Nephron progenitor cell (in vitro differentiated cells): ENCODE data around the gene CD7.

Experiments used
- DNase-seq: peaks from one replicate; pipeline ENCODE4 v3.0.0; 2021
- H3K27ac Mint-ChIP-seq: 2 replicates; pipeline ENCODE4 v1.8.0; 2021; ENCODE audit warnings: mild to moderate bottlenecking, moderate library complexity, mixed read lengths
- H3K27me3 Mint-ChIP-seq: 2 replicates; pipeline ENCODE4 v1.8.0; 2021; ENCODE audit warnings: mild to moderate bottlenecking, low read depth, mixed read lengths; ENCODE audit not compliant: poor library complexity
- H3K36me3 Mint-ChIP-seq: 2 replicates; pipeline ENCODE4 v1.8.0; 2021; ENCODE audit warnings: low read depth, mixed read lengths
- H3K4me1 Mint-ChIP-seq: 2 replicates; pipeline ENCODE4 v1.8.0; 2021; ENCODE audit warnings: mixed read lengths
- H3K4me3 Mint-ChIP-seq: 2 replicates; pipeline ENCODE4 v1.8.0; 2021; ENCODE audit warnings: mild to moderate bottlenecking, moderate library complexity, mixed read lengths
- H3K9me3 Mint-ChIP-seq: 2 replicates; pipeline ENCODE4 v1.8.0; 2021; ENCODE audit warnings: mild to moderate bottlenecking, moderate library complexity, mixed read lengths
- CTCF ChIP-seq: fragments of 200-600 bp; sonication (generic); IDR thresholded peaks from 2 replicates; pipeline ENCODE4 v1.5.0; 2021; ENCODE audit warnings: antibody characterized with exemption

The CD7 gene

GRCh38 chr17:82343560-82343959, 26.2 kb upstream of the CD7 start:
- Mint-ChIP-seq H3K4me1 (peaks cover 50% of the 10 kb centered on the region), H3K4me3 (no peak overlapping the region), H3K27ac (no peak overlapping the region), H3K9me3 (peaks cover 27% of the 10 kb centered on the region), H3K27me3 (peaks cover 18% of the 10 kb centered on the region), H3K36me3 (no peaks in the 10 kb centered on the region)
- no peak for DNase-seq
- no peak for TF ChIP-seq CTCF

GRCh38 chr17:82342361-82343079, 25.1 kb upstream of the CD7 start:
- H3K9me3 Mint-ChIP-seq, result peaks cover 27% of the 10 kb centered on the region
- H3K4me1 Mint-ChIP-seq, result peaks cover 51% of the 10 kb centered on the region
- no peak for TF ChIP-seq CTCF
- no peak overlapping the region for H3K4me3 Mint-ChIP-seq
- no peak for DNase-seq
- no peaks in the 10 kb centered on the region for H3K36me3 Mint-ChIP-seq
- peaks cover 18% of the 10 kb centered on the region for H3K27me3 Mint-ChIP-seq
- H3K27ac Mint-ChIP-seq, result no peak overlapping the region

- DNase-seq, result no peak
- H3K4me3 Mint-ChIP-seq, result no peak overlapping the region
- H3K27ac Mint-ChIP-seq, result no peak overlapping the region
- peaks cover 40% of the 10 kb centered on the region for H3K27me3 Mint-ChIP-seq
- peaks cover 53% of the 10 kb centered on the region for H3K4me1 Mint-ChIP-seq
- no peak for TF ChIP-seq CTCF
- peaks cover 27% of the 10 kb centered on the region for H3K9me3 Mint-ChIP-seq
- no peaks in the 10 kb centered on the region for H3K36me3 Mint-ChIP-seq
Measured at GRCh38 chr17:82339634-82340580, 22.5 kb upstream of the CD7 start.

- DNase-seq, result no peak
- Mint-ChIP-seq H3K27ac (no peak overlapping the region), H3K36me3 (no peaks in the 10 kb centered on the region), H3K4me3 (peak overlapping the region; percentile 19), H3K9me3 (peaks cover 27% of the 10 kb centered on the region), H3K4me1 (peaks cover 50% of the 10 kb centered on the region), H3K27me3 (peaks cover 48% of the 10 kb centered on the region)
- TF ChIP-seq CTCF, result no peak
Measured at GRCh38 chr17:82338858-82339633, 21.6 kb upstream of the CD7 start.

GRCh38 chr17:82334622-82335394, 17.4 kb upstream of the CD7 start:
- Mint-ChIP-seq H3K4me3 (peak overlapping the region; percentile 52), H3K27ac (no peak overlapping the region), H3K4me1 (peaks cover 51% of the 10 kb centered on the region), H3K27me3 (peaks cover 74% of the 10 kb centered on the region), H3K36me3 (no peaks in the 10 kb centered on the region), H3K9me3 (no peaks in the 10 kb centered on the region)
- TF ChIP-seq CTCF, result no peak
- DNase-seq, result no peak
